HG03159 (cell line): ENCODE results near the gene ACTN3.
"Not testable (repeated sequence)": the region's sequence is repeated elsewhere in the genome, so short reads cannot be mapped to it uniquely, and the experiment has no call there.

Source experiments
- ATAC-seq: cut with Tn5 transposase; IDR thresholded peaks from one replicate; pipeline ENCODE4 v1.9.1; 2021; ENCODE audit warnings: mild to moderate bottlenecking, moderate library complexity; ENCODE audit not compliant: unreplicated experiment

ACTN3 gene

GRCh38 chr11:66546368-66546965 lies at the start of gene ACTN3:
Gene ACTN3, plus strand, starts transcription at chr11:66546903. Its CDS starts 35 bp downstream, at chr11:66546938.
- no peak for ATAC-seq

GRCh38 chr11:66497206-66497605 lies 49.5 kb upstream of the ACTN3 start:
- ATAC-seq: no peak

- no peak for ATAC-seq
These were observed 48.2 kb upstream of the ACTN3 start for GRCh38 chr11:66498506-66498905.

- ATAC-seq: no peak
These were observed 41.4 kb upstream of the ACTN3 start for GRCh38 chr11:66505276-66505816.

- ATAC-seq: no peak
These were observed 37.6 kb upstream of the ACTN3 start for GRCh38 chr11:66509131-66509561.

GRCh38 chr11:66510271-66510989 lies 36.3 kb upstream of the ACTN3 start, which contains the start of gene BBS1:
Gene BBS1, plus strand, starts transcription at chr11:66510635. Its CDS starts 25 bp downstream, at chr11:66510660.
- peak; percentile 77 for ATAC-seq

- ATAC-seq: peak; percentile 13
These were observed 35.7 kb upstream of the ACTN3 start for GRCh38 chr11:66510990-66511339.

GRCh38 chr11:66523611-66524010 lies 23.1 kb upstream of the ACTN3 start:
- ATAC-seq: no peak

- ATAC-seq: no peak
These were observed 22.2 kb upstream of the ACTN3 start for GRCh38 chr11:66524304-66525040.

GRCh38 chr11:66529069-66529468 lies 17.6 kb upstream of the ACTN3 start:
- ATAC-seq: no peak

- no peak for ATAC-seq
These were observed 17.0 kb upstream of the ACTN3 start for GRCh38 chr11:66529655-66530054.

GRCh38 chr11:66530927-66531709 lies 15.6 kb upstream of the ACTN3 start:
- no peak for ATAC-seq

GRCh38 chr11:66531841-66532240 lies 14.9 kb upstream of the ACTN3 start:
- no peak for ATAC-seq

GRCh38 chr11:66532784-66533183 lies 13.9 kb upstream of the ACTN3 start:
- ATAC-seq: no peak

GRCh38 chr11:66539170-66539869 lies 7.4 kb upstream of the ACTN3 start:
- ATAC-seq: no peak

- ATAC-seq: no peak
These were observed 6.9 kb upstream of the ACTN3 start for GRCh38 chr11:66539870-66540213.

GRCh38 chr11:66540598-66540997 lies 6.1 kb upstream of the ACTN3 start:
- ATAC-seq: not testable (repeated sequence)

- ATAC-seq: no peak
These were observed 4.8 kb upstream of the ACTN3 start for GRCh38 chr11:66541892-66542291.

GRCh38 chr11:66542362-66542761 lies 4.3 kb upstream of the ACTN3 start:
- ATAC-seq: no peak
